Gastrocnemius medialis (tissue), 4 donors: ENCODE measurements around the gene ZBTB12. TPM values are rescaled to one million over a fixed set of nuclear protein-coding genes. Genes with fewer than 3 reads are reported as not detected.

Experiments used
- ATAC-seq, 2 donors: fragments of 150-250 bp; one replicate each; pipeline ENCODE4 v1.9.1; 2016
- DNase-seq, 2 donors: peaks; one replicate each; pipeline ENCODE4 v3.0.0-alpha.2; 2019
- H3K27ac ChIP-seq, 4 donors: fragments of 200-600 bp; sonication (generic); 1 replicate in 1 of 4; 2 replicates in 3 of 4; pipeline ENCODE4 v1.5.1; 2016 to 2018; ENCODE audit warnings: mild to moderate bottlenecking in 2 of 4, moderate library complexity in 1 of 4
- H3K27me3 ChIP-seq, 3 donors: fragments of 200-600 bp; sonication (generic) in 2 of 3; 1 replicate in 1 of 3; 2 replicates in 2 of 3; pipeline versions ENCODE4 v1.5.1 to v1.6.0; 2016 to 2019; ENCODE audit warnings: mild to moderate bottlenecking in 1 of 3, moderate library complexity in 1 of 3
- H3K36me3 ChIP-seq, 2 donors: fragments of 200-600 bp; sonication (generic) in 1 of 2; one replicate each; pipeline ENCODE4 v1.5.1; 2017 to 2018
- H3K4me1 ChIP-seq, 2 donors: fragments of 200-600 bp; sonication (generic) in 1 of 2; one replicate each; pipeline ENCODE4 v1.5.1; 2016 to 2017; ENCODE audit warnings: mild to moderate bottlenecking in 2 of 2
- H3K4me3 ChIP-seq, 4 donors: fragments of 200-600 bp; sonication (generic) in 3 of 4; 1 replicate in 1 of 4; 2 replicates in 3 of 4; pipeline ENCODE4 v1.5.1; 2016 to 2019; ENCODE audit warnings: mild to moderate bottlenecking in 2 of 4
- H3K9me3 ChIP-seq, 3 donors: fragments of 200-600 bp; sonication (generic) in 2 of 3; 1 replicate in 1 of 3; 2 replicates in 2 of 3; pipeline ENCODE4 v1.5.1; 2016 to 2019
- POLR2A ChIP-seq, 2 donors: fragments of 450-650 bp; IDR thresholded peaks; one replicate each; pipeline ENCODE4 v1.6.1; 2017; ENCODE audit warnings: antibody characterized with exemption in 2 of 2, mild to moderate bottlenecking in 2 of 2, moderate library complexity in 2 of 2
- in situ Hi-C, 4 donors: fragments of 200-750 bp; cut with MboI; loops; one replicate each; pipeline versions ENCODE4 v1.15.0 to v1.8.0; 2017; ENCODE audit warnings: low sequenced_read_pairs in 4 of 4
- intact Hi-C: fragments of 100-400 bp; cut with DNase I; formaldehyde crosslinking; loops from one replicate; pipeline ENCODE4 v1.15.1; 2023; ENCODE audit warnings: low total_unique reads
- total RNA-seq, 4 donors: library from RNA; depleted of rRNA; stranded (reverse); fragments of >200 nt; gene quantifications; one replicate each; pipeline versions ENCODE4 v1.1.0 to v1.2.3, GENCODE V29; 2016
- TF ChIP-seq, protein P1 (sequence below), 5 experiments: fragments of 450-650 bp in 3 of 5; fragments of 200-600 bp in 2 of 5; sonication (generic) in 2 of 5; IDR thresholded peaks in 4 of 5; conservative IDR thresholded peaks in 1 of 5; 1 replicate in 4 of 5; 2 replicates in 1 of 5; pipeline ENCODE4 v1.5.1; 2016 to 2019; ENCODE audit warnings: antibody characterized with exemption in 5 of 5, mild to moderate bottlenecking in 3 of 5, moderate library complexity in 3 of 5

The ZBTB12 gene
- total RNA-seq, 4 donors from 2014 or later, result 0.26 TPM; not detected in 3

DNA sequence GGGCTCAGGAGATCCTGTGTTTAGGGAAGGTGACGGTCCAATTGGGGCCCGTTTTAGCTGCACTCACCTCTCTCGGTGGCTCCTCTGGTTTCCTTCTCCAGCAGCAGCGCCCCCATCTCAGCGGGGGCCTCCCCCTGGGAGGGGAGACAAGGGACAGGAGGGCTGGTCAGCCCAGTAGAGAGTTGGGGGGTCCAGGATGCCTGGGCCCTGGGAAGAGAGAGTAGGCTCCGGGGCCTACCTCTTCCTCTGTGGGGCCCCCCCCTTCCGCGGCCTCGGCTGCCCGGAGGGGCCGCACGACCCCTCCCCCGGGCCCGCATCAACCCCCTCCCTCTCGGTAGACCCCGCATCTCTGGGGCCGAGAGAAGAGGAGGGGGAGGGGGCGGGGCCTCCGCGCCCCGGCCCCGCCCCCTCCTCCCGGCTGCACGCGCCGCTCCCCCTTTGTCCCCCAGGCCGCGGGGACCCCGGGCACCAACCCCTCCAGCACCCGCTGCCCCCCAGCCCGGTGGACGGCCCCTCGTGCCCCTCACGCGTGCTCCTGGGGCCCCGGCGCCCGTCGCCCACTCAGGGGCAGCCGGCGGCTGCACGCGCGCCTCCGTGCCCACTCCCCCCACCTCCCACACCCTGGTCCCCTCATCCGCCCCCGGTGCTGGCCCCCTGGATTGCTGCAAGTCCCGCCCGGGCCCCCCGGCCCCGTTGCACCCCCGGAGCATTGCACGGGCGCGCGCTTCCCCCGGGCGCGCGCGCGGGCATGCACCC is 4.9 kb downstream of the ZBTB12 start:
- Histone ChIP-seq H3K4me1 (peaks cover 13 to 18% of the 10 kb centered on the region in 2 donors), H3K36me3 (peaks cover 0 to 29% of the 10 kb centered on the region in 2 donors), H3K27me3 (no peaks in the 10 kb centered on the region), H3K27ac (peak overlapping the region; percentile 71 to 95 (median 92)), H3K9me3 (no peaks in the 10 kb centered on the region), H3K4me3 (peak overlapping the region; percentile 85 to 95 (median 90))
- TF ChIP-seq POLR2A (IDR thresholded peaks at IDR 0.05), result no peak
- DNase-seq, result no peak
- in situ Hi-C loops (loop anchor here in 1 of 4 donors (10.0 kb wide), 1 partner anchor 78 kb away; the partner anchor contains the start of gene DXO), intact Hi-C loops (loop anchor here (1.0 to 10.0 kb wide), 4 partner anchors 34 to 352 kb away; partner anchors contain the start of genes ABHD16A, ATP6V1G2, DDX39B and NFKBIL1)
- ATAC-seq, result no peak

DNA sequence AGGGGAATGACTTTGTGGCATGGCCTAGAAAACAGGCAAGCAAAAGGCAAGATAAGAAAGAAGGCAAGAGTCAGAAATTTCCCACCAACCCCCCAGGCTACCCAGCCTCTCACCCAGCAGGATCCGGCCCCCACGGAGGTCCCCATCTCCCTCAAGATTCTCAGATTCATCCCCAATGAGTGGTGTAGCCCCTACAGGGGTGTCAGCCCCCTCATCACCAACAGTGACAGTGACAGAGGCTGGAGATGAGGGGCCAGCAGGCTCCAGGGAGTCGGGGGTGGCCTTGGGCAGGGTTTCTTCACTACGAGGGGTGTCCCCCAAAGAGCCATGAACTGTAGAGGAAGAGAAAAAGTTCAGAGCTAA is 5.4 kb downstream of the ZBTB12 start:
- in situ Hi-C loops (loop anchor here in 1 of 4 donors (10.0 kb wide), 1 partner anchor 78 kb away; the partner anchor contains the start of gene DXO), intact Hi-C loops (loop anchor here (2.0 to 10.0 kb wide), 3 partner anchors 62 to 352 kb away; partner anchors contain the start of genes ABHD16A, ATP6V1G2, DDX39B and NFKBIL1)
- Histone ChIP-seq H3K27me3 (no peaks in the 10 kb centered on the region), H3K9me3 (no peaks in the 10 kb centered on the region), H3K36me3 (peaks cover 0 to 35% of the 10 kb centered on the region in 2 donors), H3K4me1 (peaks cover 13 to 18% of the 10 kb centered on the region in 2 donors), H3K4me3 (peak overlapping the region; percentile 85 to 95 (median 90)), H3K27ac (peak overlapping the region; percentile 71 to 95 (median 92))
- ATAC-seq (no peak), DNase-seq (no peak)
- no peak for TF ChIP-seq POLR2A (IDR thresholded peaks at IDR 0.05)
- TF ChIP-seq, protein P1, sequence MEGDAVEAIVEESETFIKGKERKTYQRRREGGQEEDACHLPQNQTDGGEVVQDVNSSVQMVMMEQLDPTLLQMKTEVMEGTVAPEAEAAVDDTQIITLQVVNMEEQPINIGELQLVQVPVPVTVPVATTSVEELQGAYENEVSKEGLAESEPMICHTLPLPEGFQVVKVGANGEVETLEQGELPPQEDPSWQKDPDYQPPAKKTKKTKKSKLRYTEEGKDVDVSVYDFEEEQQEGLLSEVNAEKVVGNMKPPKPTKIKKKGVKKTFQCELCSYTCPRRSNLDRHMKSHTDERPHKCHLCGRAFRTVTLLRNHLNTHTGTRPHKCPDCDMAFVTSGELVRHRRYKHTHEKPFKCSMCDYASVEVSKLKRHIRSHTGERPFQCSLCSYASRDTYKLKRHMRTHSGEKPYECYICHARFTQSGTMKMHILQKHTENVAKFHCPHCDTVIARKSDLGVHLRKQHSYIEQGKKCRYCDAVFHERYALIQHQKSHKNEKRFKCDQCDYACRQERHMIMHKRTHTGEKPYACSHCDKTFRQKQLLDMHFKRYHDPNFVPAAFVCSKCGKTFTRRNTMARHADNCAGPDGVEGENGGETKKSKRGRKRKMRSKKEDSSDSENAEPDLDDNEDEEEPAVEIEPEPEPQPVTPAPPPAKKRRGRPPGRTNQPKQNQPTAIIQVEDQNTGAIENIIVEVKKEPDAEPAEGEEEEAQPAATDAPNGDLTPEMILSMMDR (IDR thresholded peaks at IDR 0.05 in 4 of 5, conservative IDR thresholded peaks at IDR 0.05 in 1 of 5), result no peak

DNA sequence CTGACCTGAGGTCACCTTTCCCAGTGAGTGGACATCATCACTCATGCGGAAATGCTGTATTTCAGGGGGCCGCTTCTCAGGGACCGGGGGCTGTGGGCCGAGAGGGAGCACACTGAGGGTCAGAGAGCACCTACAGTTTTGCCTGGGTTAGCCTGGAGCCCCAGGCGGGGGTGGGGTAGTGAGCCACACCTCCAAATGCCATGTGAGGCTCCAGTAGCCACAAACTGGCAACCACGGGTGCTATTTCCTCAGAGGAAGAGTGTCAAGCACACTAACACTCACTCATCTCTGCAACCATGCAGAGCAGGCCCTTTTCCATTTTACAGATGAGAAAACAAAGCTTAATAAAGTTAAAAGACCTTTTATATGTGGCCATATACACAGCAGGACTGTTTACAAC is 9.1 kb downstream of the ZBTB12 start:
- TF ChIP-seq, protein P1 (IDR thresholded peaks at IDR 0.05 in 4 of 5, conservative IDR thresholded peaks at IDR 0.05 in 1 of 5), result no peak
- no peak for TF ChIP-seq POLR2A (IDR thresholded peaks at IDR 0.05)
- in situ Hi-C loops (loop anchor here in 1 of 4 donors (10.0 kb wide), 1 partner anchor 82 kb away; the partner anchor contains the start of gene DXO), intact Hi-C loops (loop anchor here (10.0 kb wide), 1 partner anchor 348 kb away; the partner anchor contains the start of genes ATP6V1G2, DDX39B and NFKBIL1)
- Histone ChIP-seq H3K9me3 (no peaks in the 10 kb centered on the region), H3K36me3 (peaks cover 0 to 69% of the 10 kb centered on the region in 2 donors), H3K27ac (no peak overlapping the region), H3K4me3 (no peak overlapping the region), H3K27me3 (no peaks in the 10 kb centered on the region), H3K4me1 (peaks cover 5 to 6% of the 10 kb centered on the region in 2 donors)
- no peak for ATAC-seq
- no peak for DNase-seq

DNA sequence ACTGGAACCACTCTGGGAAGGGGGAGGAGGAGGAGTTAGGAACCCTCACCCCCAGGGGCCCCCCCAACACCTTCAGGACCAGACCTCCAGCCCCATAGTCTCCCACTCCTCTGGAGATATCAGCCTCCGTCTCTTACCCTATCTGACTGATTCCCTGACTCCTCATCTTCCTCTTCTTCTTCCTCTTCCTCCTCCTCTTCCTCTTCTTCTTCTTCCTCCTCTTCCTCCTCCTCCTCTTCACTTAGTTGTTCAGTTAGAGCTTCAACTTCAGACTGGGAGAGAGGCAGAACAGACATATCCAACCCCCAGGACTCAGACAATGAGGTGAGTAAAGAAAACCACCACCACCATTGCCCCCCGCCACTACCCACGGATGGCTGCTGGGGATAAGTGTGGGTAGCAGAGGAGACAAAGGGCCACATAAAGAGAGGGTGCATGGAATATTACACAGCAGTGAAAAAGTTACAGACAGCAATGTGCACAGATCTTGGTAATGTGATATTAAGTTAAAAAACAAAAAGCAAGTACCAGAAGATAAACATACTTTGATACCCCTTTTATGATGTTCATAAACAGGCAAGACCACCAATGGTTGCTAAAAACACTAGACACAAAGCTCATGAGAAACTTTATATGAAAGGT is 12.4 kb downstream of the ZBTB12 start:
- ATAC-seq, result no peak
- DNase-seq, result no peak
- in situ Hi-C loops, result no loop called here
- Histone ChIP-seq H3K4me1 (no peaks in the 10 kb centered on the region), H3K36me3 (peaks cover 0 to 88% of the 10 kb centered on the region in 2 donors), H3K4me3 (no peak overlapping the region), H3K27me3 (no peaks in the 10 kb centered on the region), H3K9me3 (no peaks in the 10 kb centered on the region), H3K27ac (no peak overlapping the region)
- intact Hi-C loops, result no loop called here
- TF ChIP-seq, protein P1 (IDR thresholded peaks at IDR 0.05 in 4 of 5, conservative IDR thresholded peaks at IDR 0.05 in 1 of 5), result no peak
- TF ChIP-seq POLR2A (IDR thresholded peaks at IDR 0.05), result no peak
